ENCODE measurements around the gene S100B. TPM values are rescaled to one million over a fixed set of nuclear protein-coding genes. Genes with fewer than 3 reads are reported as not detected.

The S100B gene
- total and polyA plus RNA-seq, 9 of the 15 experiments (the other 6 are each of a cell fraction or from before 2014, with no cell fraction given) = not detected

- TF ChIP-seq ZNF436 (CRISPR knock-in tag; IDR thresholded peaks at IDR 0.05) (no peak), ZZZ3 (IDR thresholded peaks at IDR 0.05) (no peak), HMG20B (CRISPR knock-in tag; IDR thresholded peaks at IDR 0.05) (no peak), ZNF398 (CRISPR knock-in tag; IDR thresholded peaks at IDR 0.05) (no peak), TGIF2 (CRISPR knock-in tag; IDR thresholded peaks at IDR 0.05) (no peak; the same call in 1 of the 2 replicates), RBM14 (IDR thresholded peaks at IDR 0.05; ENCODE audit: borderline replicate concordance, insufficient read depth, low read depth, low read length) (no peak), NFIX (CRISPR knock-in tag; IDR thresholded peaks at IDR 0.05; ENCODE audit: low read depth) (no peak), NCOA6 (IDR thresholded peaks at IDR 0.05) (no peak), CEBPB (tag; IDR thresholded peaks at IDR 0.05) (no peak), STAG1 (CRISPR knock-in tag; IDR thresholded peaks at IDR 0.05; ENCODE audit: borderline replicate concordance) (no peak), ZFX (CRISPR knock-in tag; IDR thresholded peaks at IDR 0.05) (peak; percentile 83), ZNF584 (CRISPR knock-in tag; IDR thresholded peaks at IDR 0.05; ENCODE audit: low read depth) (no peak), ZNF75A (CRISPR knock-in tag; IDR thresholded peaks at IDR 0.05) (no peak), NFRKB (IDR thresholded peaks at IDR 0.05; ENCODE audit: low read depth) (no peak), EHMT2 (IDR thresholded peaks at IDR 0.05) (no peak), ZNF134 (CRISPR knock-in tag; conservative IDR thresholded peaks at IDR 0.05) (no peak), HSF4 (CRISPR knock-in tag; IDR thresholded peaks at IDR 0.05; ENCODE audit: borderline replicate concordance) (no peak), SLC30A9 (CRISPR knock-in tag; IDR thresholded peaks at IDR 0.05) (no peak), SNRNP70 (optimal IDR thresholded peaks at IDR 0.05; ENCODE audit: low read depth, low read length) (no peak), TCF3 (CRISPR knock-in tag; IDR thresholded peaks at IDR 0.05) (no peak; the same call in none of the 2 replicates), ZNF431 (CRISPR knock-in tag; IDR thresholded peaks at IDR 0.05) (0 out of 2 replicates have a peak, but pooled peaks have one; percentile 24), NFIC (IDR thresholded peaks at IDR 0.05) (0 out of 2 replicates have a peak, but pooled peaks have one; percentile 15), ZHX1 (conservative IDR thresholded peaks at IDR 0.05; ENCODE audit: low read length) (no peak), XRCC4 (IDR thresholded peaks at IDR 0.05; ENCODE audit: extremely low read depth, insufficient read depth, insufficient read length) (no peak), DNMT1 (IDR thresholded peaks at IDR 0.05) (no peak), ZNF121 (CRISPR knock-in tag; conservative IDR thresholded peaks at IDR 0.05) (no peak), BHLHE40 (IDR thresholded peaks at IDR 0.05; ENCODE audit: low read length) (peak; percentile 50)
Observed at GRCh38 chr21:46635324-46636180, 30.7 kb upstream of the S100B start, which contains the start of gene PRMT2 (continued).

All from K562 (cell line).